CD4-positive, alpha-beta T cell treated with Interleukin-17A for 4 hours (primary cell): ENCODE data around the gene CEP20.
"Not testable (repeated sequence)": the region's sequence is repeated elsewhere in the genome, so short reads cannot be mapped to it uniquely, and the experiment has no call there.

Experiments used
- DNase-seq: peaks from one replicate; pipeline ENCODE4 v3.0.0-alpha.2; 2020; ENCODE audit warnings: mixed read lengths

The CEP20 gene, protein sequence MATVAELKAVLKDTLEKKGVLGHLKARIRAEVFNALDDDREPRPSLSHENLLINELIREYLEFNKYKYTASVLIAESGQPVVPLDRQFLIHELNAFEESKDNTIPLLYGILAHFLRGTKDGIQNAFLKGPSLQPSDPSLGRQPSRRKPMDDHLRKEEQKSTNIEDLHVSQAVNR

DNA sequence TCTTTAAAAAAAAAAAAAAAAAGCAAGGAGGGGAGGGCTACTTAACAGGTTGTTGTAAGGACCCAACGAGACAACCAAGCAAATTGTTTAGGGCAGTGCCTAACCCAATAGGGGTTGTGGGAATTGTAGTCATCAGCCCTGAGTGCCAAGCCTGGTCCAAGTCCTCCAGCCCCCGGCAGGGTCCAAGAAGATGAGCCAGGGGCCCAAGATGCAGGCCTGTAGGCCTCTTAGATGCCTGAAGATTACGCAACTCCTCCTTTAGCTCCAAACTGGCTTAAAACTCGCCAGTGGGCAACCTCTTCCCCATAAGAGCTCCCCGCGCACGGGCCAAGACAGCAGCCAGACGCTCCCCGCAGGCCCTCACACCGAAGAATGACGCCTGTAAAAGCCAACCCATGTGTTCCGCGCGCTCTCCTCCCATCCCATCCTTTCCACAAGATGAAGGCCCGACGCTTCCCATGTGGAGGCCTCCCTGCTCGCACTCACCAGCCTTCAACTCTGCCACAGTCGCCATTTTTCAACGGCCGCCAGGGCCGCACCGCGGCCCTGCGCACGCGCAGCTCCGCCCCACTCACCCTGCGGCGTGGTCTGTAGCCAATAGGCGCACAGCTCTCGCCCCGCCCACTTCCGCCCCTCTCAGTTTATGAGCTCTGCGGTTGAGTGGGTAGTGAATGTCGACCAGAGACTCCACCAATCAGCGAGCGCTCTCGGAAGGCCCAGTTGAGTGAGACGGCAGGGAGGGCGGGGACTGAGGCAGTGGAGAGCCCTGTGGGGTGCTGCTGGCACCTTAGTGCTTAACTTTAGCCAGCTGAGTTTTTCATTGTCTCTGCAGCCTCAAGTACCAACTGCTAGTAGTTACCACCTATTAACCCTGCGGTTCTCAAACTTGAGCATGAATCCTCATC, at the start of gene CEP20:
TSS of gene CEP20 (minus strand) at position 532 of the 905 bp plus-strand sequence. CDS start at position 514, 18 bp downstream.
- peak; percentile 100 for DNase-seq

DNA sequence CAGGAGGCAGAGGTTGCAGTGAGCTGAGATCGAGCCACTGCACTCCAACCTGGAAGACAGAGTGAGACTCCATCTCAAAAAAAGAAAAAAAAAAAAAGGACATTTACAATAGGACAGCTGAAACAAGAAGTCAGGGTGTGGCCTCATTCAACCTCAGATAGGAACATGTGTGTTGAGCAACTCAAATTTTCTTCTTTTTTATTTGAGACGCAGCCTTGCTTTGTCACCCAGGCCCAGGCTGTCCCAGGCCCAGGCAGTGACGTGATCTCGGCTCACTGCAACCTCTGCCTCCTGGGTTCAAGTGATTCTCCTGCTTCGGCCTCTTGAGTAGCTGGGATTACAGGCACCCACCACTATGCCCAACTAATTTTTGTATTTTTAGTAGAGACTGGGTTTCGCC, 48.4 kb upstream of the CEP20 start:
- DNase-seq, result not testable (repeated sequence)

DNA sequence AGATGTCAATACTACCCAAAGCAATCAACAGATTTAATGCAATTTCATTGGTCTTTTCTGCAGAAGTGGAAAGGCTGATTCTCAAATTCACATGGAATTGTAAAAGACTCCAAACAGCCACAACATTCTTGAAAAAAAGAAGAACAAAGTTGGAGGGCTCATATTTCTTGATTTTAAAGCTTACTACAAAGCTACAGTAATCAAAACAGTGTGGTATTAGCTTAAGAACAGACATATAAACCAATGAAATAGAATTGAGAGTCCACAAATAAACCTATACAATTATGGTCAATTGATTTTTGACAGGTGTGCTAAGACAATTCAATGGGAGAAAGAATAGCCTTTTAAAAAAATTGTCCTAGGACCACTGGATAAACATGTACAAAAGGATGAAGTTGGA, 46.6 kb upstream of the CEP20 start:
- DNase-seq, result no peak

DNA sequence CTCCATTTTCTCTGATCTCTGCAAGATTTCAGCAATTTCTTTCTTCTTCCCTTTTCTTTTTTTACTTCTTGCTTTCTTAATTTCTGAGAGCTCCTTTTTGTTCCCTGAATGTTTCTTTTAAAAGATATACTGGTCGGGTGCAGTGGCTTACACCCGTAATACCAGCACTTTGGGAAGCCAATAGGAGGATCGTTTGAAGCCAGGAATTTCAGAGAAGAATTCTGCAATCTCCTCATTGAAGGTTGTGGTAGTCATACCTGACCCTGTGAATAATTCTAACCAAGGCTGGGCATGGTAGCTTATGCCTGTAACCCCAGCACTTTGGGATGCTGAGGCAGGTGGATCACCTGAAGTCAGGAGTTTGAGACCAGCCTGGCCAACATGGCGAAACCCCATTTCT, 45.4 kb upstream of the CEP20 start:
- no peak for DNase-seq

DNA sequence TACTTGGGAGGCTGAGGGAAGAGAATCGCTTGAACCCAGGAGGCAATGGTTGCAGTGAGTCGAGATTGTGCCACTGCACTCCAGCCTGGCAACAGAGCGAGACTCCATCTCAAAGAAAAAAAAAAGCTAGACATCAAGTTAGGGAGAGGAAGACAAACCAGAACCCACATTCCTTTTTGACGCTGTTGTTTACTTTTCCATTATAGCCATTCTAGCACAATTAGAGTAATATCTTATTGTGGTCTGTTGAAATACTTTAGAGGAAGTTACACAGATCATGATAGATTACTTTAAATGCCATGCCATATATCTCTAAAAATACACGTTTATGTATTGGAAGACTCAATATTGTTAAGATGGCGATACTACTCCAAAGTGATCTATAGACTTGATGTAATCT, 44.5 kb upstream of the CEP20 start:
- DNase-seq, result no peak

DNA sequence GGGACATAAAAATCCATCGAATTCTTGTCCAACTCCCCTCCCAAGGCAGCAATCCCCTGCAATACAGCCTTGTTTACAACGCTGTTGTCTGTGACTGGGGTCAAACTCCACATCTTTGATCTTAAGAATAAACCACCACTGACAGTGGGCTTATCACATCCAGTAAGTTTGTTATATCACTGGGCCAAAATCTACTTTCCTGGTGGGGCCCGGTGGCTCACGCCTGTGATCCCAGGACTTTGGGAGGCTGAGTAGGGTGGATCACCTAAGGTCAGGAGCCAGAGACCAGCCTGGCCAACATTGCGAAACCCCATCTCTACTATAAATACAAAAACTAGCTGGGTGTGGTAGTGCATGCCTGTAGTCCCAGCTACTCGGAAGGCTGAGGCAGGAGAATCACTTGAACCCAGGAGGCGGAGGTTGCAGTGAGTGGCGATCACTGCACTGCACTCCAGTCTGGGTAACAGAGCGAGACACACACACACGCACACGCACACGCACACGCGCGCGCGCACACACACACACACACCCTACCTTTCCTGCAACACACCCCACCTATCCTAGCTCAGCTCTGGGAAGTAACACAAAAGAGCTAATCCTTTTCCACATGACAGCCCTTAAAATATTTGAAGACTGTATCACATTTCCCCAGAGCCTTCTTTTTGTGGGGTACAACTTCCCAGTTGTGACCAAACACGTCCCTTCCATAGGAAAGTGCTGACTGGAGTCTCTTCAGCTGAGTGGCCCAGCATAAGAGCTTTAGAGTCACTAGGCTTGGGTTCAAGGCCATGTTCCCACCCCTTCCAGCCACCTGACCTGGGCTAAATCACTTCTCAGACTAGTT, 40.1 kb upstream of the CEP20 start:
- no peak for DNase-seq

DNA sequence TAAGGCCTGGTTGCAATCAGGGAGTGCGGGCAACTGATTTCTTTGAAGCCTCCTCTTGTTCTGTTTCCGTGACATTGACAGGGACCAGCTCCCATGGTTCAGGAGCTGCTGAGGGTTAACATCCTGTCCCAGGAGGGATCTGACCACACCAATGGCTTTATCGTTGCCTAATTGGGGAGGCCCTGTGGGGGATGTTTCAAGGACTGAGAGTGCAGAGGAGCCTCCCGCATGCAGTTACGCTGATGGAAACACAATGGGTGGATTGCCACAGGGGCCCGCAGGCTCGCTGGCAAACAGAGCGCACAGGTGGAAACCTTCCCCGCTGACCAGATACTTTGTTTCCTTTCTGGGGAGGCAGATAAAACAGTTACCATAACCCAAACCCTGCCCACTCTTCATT, 37.2 kb upstream of the CEP20 start:
- DNase-seq, result no peak

DNA sequence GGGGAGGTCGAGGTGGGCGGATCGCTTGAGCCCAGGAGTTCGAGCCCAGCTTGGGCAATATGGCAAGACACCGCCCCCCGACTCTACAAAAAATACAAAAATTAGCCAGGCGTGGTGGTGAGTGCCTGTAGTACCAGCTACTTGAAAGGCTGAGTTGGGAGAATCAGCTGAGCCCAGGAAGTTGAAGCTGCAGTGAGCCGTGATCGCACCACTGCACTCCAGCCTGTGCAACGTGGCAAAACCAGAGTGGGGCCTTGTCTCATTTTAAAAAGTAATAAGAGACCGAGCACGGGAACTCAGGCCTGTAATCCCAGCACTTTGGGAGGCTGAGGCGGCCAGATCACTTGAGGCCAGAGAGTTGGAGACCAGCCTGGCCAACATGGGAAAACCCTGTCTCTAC, 36.6 kb upstream of the CEP20 start:
- DNase-seq, result no peak

DNA sequence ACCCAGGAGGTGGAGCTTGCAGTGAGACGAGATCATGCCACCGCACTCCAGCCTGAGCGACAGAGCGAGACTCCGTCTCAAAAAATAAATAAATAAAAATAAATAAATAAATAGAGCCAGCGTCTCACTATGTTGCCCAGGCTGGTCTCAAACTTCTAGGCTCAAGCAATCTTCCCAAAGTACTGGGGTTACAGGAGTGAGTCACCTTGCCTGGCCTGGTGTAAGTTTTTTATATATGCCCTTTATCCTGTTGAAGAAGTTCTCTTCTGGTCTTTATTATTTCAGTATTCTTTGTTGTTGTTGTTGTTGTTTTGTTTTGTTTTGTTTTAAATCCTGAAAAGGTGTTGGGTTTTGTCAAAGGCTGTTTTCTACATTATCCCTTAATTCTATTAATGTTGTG, 30.9 kb upstream of the CEP20 start:
- DNase-seq, result no peak

DNA sequence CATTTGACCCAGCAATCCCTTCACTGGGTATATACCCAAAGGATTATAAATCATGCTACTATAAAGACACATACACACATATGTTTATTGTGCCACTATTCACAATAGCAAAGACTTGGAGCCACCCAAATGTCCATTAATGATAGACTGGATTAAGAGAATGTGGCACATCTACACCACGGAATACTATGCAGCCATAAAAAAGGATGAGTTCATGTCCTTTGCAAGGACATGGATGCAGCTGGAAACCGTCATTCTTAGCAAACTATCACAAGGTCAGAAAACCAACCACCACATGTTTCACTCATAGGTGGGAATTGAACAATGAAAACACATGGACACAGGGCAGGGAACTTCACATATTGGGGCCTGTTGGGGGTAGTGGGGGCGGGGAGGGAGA, 29.9 kb upstream of the CEP20 start:
- DNase-seq, result not testable (repeated sequence)

DNA sequence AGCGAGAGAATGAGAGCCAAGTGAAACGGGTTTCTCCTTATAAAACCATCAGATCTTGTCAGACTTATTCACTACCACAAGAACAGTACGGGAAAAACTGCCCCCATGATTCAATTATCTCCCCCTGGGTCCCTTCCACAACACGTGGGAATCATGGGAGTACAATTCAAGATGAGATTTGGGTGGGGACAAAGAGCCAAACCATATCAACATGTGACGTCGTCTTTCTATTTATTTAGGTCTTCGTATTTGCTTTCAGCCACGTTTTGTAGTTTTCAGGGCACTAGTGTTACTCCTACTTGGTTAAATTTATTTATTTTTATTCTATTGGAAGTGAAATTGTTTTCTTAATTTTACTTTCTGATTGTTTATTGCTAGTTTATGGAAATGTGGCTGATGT, 27.9 kb upstream of the CEP20 start:
- no peak for DNase-seq

DNA sequence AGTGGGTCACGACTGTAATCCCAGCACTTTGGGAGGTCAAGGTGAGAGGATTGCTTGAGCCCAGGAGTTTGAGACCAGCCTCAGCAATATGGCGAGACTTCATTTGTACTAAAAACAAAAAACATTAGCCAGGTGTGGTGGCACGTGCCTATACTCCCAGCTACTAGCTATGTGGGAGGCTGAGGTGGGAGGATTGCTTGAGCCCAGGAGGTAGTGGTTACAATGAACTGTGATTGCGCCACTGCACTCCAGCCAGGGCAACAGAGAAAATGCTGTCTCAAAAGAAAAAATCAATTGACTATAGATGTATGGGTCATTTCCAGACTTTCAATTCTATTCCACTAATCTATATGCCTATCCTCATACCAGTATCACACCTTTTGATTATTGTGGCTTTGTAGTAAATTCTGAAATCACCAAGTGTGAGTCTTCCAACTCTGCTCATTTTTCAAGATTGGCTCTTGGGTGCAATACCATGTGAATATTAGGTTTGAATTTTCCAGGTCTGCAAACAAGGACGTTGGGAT, 27.2 kb upstream of the CEP20 start:
- no peak for DNase-seq

DNA sequence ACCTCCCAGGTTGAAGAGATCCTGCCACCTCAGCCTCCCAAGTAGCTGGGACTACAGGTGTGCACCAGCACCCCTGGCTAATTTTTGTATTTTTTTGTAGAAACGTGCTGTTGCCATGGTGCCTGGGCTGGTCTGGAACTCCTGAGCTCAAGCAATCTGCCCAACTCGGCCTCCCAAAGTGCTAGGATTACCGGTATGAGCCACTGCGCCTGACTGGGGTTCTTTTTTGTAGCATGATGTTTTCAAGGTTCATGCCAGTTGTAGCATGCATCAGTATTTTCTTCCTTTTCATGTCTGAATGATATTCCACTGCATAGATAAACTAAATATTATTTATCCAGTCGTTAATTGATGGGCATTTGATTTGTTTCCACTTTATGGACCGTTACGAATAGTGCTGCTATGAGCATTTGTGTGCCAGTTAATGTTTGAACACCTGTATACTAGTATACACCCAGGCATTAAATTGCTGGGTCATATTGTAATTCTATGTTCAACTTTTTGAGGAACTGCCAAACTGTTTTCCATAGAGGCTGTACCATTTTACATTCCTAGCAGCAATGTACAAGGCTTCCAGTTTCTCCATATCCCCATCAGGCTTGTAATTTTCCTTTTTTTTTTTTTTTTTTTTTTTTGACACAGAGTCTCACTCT, 24.8 kb upstream of the CEP20 start:
- DNase-seq, result no peak

DNA sequence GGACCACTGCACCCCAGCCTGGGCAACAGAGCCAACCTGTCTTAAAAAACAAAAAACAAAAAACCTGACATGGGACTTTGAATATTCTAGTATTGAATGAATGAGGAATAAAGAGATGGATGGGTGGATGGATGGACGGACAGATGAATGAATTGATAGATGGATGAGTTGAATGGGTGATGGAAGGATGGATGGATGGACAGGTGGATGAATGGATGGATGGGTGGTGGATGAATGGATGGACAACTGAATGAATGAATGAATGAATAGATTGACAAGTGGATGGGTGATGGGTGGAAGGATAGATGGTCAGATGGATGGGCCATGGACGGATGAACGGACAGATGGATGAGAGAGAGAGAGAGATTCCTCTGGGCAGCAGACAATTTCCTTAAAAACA, 22.8 kb upstream of the CEP20 start:
- no peak for DNase-seq

DNA sequence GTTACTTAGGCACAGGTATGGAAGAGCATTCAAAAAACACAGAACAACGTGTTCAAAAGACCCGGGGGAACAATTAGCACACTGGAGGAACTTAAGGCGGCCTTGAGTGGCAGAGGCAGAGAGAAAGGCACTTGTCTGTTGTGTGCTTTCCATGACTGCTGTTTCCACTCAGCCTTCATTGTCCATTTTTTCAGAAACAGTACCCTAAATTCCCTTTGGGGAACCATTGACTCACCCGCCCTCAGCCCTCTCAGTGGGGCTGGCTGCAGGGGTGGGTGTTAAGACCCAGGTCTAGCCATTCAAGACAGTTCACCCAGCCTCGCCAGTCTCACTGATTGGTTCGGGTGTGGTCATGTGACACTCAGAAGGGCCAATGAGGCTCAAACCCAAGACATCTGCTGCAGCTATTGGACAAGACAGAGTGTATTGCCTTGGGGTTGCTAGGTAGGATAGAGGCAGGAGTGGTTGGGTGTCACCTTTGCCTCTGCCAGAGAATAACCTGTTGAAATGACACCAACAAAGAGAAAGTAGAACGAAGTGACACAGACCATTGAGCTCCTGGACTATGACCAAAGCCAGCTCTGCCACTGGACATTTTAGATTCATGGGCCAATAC, 19.6 kb upstream of the CEP20 start:
- no peak for DNase-seq

DNA sequence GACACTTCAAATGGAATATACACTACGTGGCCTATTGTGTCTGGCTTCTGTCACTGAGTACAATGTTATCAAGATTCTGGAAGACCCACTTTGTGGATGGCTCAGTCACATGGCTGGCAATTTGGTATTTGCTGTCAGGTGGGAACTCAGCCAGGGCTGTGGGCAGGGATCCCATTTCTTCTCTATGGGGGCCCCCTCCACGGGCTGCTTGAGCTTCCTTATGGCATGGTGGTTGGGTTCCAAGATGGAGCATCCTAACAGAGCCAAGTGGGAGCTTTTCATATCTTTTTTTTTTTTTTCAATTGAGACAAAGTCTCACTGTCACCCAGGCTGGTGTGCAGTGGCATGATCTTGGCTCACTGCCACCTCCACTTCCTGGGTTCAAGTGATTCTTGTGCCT, 18.0 kb upstream of the CEP20 start:
- no peak for DNase-seq

DNA sequence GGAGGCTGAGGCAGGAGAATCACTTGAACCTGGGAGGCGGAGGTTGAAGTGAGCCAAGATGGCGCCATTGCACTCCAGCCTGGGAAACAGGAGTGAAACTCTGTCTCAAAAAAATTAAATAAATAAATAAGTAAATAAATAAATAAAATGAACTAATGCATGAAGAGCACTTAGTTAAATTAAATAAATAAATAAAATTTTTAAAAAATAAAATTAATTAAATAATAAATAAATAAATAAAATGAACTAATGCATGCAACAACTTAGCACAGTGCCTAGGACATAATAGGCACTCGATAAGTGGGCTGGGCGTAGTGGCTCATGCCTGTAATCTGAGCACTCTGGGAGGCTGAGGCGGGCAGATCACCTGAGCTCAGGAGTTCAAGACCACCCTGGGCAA, 15.6 kb upstream of the CEP20 start:
- no peak for DNase-seq

DNA sequence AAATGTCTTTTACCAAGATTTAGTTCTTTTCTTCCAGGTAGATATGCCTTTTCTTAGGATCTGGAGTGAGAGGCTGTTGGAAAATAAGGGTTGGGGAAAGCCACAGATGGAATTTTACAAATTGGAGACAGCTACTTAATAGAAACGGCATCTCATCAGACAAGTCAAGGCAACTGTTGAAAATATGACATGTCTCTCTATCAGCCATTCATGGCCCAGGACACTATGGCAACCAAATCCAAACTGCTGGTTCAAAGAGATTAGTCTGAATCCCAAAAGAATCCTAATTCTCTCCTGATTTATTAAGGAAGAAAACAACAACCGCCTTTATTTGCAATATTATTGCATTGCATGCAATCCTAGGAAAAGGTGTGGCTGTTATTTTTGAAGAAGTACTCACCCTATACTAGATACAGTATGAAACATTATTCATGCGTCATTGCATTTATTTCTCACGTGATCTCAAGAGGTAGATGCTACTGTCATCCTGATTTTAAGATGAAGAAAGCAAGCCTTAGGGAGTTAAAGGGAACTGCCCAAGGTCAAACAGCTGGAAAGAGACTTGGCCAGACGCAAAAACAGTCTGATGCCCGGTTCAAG, 12.6 kb upstream of the CEP20 start:
- DNase-seq, result no peak

DNA sequence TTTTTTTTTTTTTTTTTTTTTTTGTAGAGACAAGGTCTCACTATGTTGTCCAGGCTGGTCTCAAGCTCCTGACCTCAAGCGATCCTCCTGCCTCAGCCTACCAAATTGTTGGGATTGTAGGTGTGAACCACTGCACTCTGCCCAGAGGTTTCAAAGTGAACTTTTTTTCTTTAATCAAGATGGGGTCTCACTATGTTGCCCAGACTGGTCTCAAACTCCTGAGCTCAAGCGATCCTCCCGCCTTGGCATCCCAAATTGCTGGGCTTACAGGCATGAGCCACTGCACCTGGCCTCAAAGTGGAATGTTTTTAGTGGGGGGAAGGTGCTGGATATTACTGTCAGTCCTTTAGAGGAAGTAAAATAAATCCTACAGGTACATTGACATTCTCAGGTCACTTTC, 12.0 kb upstream of the CEP20 start:
- no peak for DNase-seq

DNA sequence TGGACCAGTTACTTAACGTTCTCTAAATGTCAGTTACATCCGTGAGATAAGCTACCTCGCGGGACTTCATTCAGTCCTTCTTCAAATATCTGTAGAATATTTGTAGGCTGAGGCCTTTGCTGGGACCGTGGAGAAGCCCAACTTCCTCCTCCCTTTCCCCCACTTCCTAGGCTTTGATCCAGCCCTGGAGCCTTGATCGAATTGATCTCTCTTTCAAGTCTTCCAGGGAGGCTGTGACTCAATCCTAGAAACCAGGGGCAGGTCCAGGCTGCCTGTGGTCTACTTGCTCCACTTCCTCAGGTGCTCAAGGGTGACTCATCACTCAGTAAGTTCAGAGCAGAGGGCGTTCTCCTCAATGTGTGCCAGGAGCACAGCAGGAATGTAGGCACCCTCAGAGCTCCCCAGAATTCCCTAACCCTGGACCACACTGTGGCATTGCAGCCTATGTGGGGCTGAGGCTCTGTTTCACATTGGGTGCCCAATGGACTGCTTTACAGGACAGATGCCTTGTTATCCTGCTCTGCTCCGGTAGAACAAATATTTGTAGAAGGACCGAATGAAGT, 11.2 kb upstream of the CEP20 start:
- peak; percentile 10 for DNase-seq

DNA sequence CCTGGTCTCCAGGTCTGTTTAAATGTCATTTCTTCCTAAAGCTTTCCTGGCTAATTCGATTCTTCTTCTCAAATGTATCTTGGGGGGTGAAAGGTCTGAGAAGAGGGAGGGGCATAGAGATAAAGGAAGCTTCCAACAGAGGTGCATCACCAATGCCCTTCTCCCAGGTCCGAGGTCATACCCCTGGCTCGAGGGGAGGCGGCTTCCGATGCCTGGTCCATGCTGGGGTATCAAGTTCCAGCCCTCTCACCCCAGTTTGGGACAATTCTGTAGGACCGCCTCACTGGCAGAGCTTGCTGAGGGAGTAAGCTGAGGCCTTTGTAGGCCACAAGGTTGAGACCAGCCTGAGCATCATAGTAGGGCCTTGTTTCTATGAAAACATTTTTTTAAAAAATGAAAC, 10.3 kb upstream of the CEP20 start:
- DNase-seq, result no peak

DNA sequence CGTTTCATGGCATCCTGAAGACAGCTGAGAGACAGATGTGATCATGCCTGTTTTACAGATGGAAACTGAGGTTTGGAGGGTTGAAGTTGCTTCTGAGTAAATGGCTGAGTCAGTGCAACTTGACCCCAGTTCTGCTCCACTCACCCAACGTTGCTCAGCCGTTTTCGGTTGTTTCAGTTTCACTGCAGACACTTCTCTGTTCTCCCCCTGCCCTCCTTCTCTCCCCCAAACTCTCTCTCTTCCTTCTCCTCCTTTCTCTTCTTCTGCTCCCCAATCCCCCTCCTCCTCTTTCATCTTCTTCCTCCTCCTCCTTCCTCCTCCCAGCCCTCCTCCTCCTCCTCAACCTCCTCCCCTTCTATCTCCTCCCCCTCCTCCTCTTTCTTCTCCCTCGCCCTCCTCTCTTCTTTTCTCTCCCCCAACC, 9.4 kb upstream of the CEP20 start:
- DNase-seq, result no peak
